ENCODE measurements around the gene TBC1D16.

DNA sequence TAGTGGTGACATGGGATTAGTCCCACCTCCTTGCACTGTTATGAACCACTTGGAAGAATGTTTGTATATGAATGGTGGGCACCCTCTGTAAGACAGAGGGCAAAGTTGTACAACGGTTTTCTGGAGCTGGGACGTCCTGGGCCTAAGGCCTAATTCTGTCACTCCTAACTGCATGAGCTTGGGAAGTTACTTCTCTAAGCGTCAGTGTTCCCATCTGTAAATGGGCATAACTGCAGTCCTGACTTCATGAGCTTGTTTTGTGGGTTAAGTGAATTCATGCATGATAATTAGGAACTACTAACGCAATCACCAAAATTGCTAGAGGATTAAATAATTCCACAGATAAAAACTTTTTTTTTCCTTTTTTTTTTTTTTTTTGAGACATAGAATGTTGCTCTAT lies 1.8 kb downstream of the TBC1D16 start:
- TF ChIP-seq, protein P1, sequence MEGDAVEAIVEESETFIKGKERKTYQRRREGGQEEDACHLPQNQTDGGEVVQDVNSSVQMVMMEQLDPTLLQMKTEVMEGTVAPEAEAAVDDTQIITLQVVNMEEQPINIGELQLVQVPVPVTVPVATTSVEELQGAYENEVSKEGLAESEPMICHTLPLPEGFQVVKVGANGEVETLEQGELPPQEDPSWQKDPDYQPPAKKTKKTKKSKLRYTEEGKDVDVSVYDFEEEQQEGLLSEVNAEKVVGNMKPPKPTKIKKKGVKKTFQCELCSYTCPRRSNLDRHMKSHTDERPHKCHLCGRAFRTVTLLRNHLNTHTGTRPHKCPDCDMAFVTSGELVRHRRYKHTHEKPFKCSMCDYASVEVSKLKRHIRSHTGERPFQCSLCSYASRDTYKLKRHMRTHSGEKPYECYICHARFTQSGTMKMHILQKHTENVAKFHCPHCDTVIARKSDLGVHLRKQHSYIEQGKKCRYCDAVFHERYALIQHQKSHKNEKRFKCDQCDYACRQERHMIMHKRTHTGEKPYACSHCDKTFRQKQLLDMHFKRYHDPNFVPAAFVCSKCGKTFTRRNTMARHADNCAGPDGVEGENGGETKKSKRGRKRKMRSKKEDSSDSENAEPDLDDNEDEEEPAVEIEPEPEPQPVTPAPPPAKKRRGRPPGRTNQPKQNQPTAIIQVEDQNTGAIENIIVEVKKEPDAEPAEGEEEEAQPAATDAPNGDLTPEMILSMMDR (IDR thresholded peaks at IDR 0.05; ENCODE audit: low read depth, low read length): no peak
- TF ChIP-seq POLR2A (IDR thresholded peaks at IDR 0.05; ENCODE audit: extremely low read depth, insufficient read length) (no peak), MYC (IDR thresholded peaks at IDR 0.05; ENCODE audit: low read depth, low read length) (no peak)
